Left ventricle myocardium inferior (tissue), 1 donor: ENCODE data around the gene KCNG2. TPM values are rescaled to one million over a fixed set of nuclear protein-coding genes. Genes with fewer than 3 reads are reported as not detected.
A peak's percentile ranks its signal among the peaks of the same experiment; 100 is the strongest.

Source experiments
- DNase-seq: peaks from one replicate; pipeline ENCODE4 v3.0.0-alpha.2; 2020
- H3K27ac ChIP-seq: fragments of 200-600 bp; replicated peaks from 2 replicates; pipeline ENCODE4 v1.8.0; 2021
- H3K27me3 ChIP-seq: fragments of 200-600 bp; 2 replicates; pipeline ENCODE4 v1.8.0; 2021; ENCODE audit warnings: low read depth
- H3K36me3 ChIP-seq: fragments of 200-600 bp; 2 replicates; pipeline ENCODE4 v1.8.0; 2021
- H3K4me1 ChIP-seq: fragments of 200-600 bp; 2 replicates; pipeline ENCODE4 v1.8.0; 2021
- H3K4me3 ChIP-seq: fragments of 200-600 bp; 2 replicates; pipeline ENCODE4 v1.8.0; 2021; ENCODE audit warnings: mild to moderate bottlenecking, moderate library complexity
- H3K9me3 ChIP-seq: fragments of 200-600 bp; replicated peaks from 2 replicates; pipeline ENCODE4 v1.8.0; 2021
- intact Hi-C: fragments of 100-400 bp; cut with micrococcal nuclease; formaldehyde crosslinking; loops from one replicate; pipeline ENCODE4 v1.11.0; 2022
- total RNA-seq: library from RNA; stranded (reverse); fragmentation: NEBNext Ultra II Directional; extraction: Animal tissue kit (Norgen Biotek cat#: 25700); gene quantifications from one replicate; pipeline ENCODE4 v1.2.1, GENCODE V29; 2021
- TF ChIP-seq, protein P1 (sequence below): fragments of 200-600 bp; IDR thresholded peaks from 2 replicates; pipeline ENCODE4 v1.8.0; 2021; ENCODE audit warnings: antibody characterized with exemption, mild to moderate bottlenecking, borderline replicate concordance
- donor health status: DM: no; HTN: yes; CAD: no; lungs with severe emphysema.

Gene KCNG2
- total RNA-seq, 1 donor from 2014 or later = not detected

- DNase-seq = no peak
- Histone ChIP-seq H3K27ac (no peak overlapping the region), H3K4me1 (peaks cover 91% of the 10 kb centered on the region), H3K36me3 (peaks cover 35% of the 10 kb centered on the region), H3K4me3 (no peak overlapping the region), H3K9me3 (no peaks in the 10 kb centered on the region), H3K27me3 (no peaks in the 10 kb centered on the region)
- TF ChIP-seq, protein P1, sequence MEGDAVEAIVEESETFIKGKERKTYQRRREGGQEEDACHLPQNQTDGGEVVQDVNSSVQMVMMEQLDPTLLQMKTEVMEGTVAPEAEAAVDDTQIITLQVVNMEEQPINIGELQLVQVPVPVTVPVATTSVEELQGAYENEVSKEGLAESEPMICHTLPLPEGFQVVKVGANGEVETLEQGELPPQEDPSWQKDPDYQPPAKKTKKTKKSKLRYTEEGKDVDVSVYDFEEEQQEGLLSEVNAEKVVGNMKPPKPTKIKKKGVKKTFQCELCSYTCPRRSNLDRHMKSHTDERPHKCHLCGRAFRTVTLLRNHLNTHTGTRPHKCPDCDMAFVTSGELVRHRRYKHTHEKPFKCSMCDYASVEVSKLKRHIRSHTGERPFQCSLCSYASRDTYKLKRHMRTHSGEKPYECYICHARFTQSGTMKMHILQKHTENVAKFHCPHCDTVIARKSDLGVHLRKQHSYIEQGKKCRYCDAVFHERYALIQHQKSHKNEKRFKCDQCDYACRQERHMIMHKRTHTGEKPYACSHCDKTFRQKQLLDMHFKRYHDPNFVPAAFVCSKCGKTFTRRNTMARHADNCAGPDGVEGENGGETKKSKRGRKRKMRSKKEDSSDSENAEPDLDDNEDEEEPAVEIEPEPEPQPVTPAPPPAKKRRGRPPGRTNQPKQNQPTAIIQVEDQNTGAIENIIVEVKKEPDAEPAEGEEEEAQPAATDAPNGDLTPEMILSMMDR = no peak
- intact Hi-C loops = no loop called here
Measured at GRCh38 chr18:79944126-79944731, 146.5 kb downstream of the KCNG2 start.

- Histone ChIP-seq H3K4me3 (no peak overlapping the region), H3K27me3 (no peaks in the 10 kb centered on the region), H3K27ac (no peak overlapping the region), H3K9me3 (no peaks in the 10 kb centered on the region), H3K36me3 (peaks cover 36% of the 10 kb centered on the region), H3K4me1 (peaks cover 91% of the 10 kb centered on the region)
- DNase-seq = no peak
- TF ChIP-seq, protein P1 = no peak
- intact Hi-C loops = no loop called here
Measured at GRCh38 chr18:79944746-79945117, 147.0 kb downstream of the KCNG2 start.

- Histone ChIP-seq H3K27ac (peak overlapping the region; percentile 3), H3K27me3 (no peaks in the 10 kb centered on the region), H3K36me3 (peaks cover 30% of the 10 kb centered on the region), H3K9me3 (no peaks in the 10 kb centered on the region), H3K4me1 (peaks cover 97% of the 10 kb centered on the region), H3K4me3 (no peak overlapping the region)
- TF ChIP-seq, protein P1 = no peak
- intact Hi-C loops = no loop called here
- no peak for DNase-seq
Measured at GRCh38 chr18:79945118-79946042, 147.6 kb downstream of the KCNG2 start.

DNA sequence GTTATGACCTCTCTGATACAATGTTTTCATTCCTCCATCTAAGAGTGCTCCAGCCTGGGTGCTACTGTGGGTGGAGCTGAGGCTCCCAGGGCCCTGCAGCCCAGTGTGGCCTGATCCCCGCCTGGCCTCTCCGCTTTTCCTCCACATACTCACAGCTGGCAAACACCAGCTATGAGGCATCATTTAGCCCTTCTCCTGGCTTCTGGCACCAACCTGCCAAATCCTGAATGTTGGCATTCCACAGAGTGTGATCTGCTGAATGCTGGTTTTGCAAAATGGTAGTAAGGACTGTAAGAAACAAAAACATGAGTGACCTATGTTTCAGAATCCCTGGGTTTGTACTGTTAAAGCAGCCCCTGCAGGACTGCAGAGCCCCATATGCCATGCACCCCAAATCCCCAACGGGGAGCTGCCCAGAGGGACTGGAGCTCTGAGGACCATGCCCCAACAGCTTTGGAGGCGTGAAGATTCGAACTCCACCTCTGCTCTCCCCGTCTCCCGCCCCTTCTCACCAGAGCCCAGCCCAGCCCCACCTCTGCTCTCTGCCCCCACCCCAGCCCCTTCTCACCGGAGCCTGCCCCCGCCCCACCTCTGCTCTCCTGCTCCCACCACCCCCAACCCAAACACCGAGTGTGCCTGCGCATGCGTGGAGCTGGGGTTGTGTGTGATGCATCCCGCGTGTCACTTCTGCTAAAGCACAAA, 149.5 kb downstream of the KCNG2 start:
- no peaks in the 10 kb centered on the region for H3K27me3 ChIP-seq
- intact Hi-C loops = no loop called here
- peaks cover 90% of the 10 kb centered on the region for H3K4me1 ChIP-seq
- no peaks in the 10 kb centered on the region for H3K9me3 ChIP-seq
- peaks cover 16% of the 10 kb centered on the region for H3K36me3 ChIP-seq
- TF ChIP-seq, protein P1 = no peak
- H3K27ac ChIP-seq = no peak overlapping the region
- no peak for DNase-seq
- no peak overlapping the region for H3K4me3 ChIP-seq

GRCh38 chr18:79947881-79948610, 150.3 kb downstream of the KCNG2 start:
- intact Hi-C loops = no loop called here

More at GRCh38 chr18:79947881-79948610, 150.3 kb downstream of the KCNG2 start:
- peaks cover 83% of the 10 kb centered on the region for H3K4me1 ChIP-seq
- peaks cover 11% of the 10 kb centered on the region for H3K36me3 ChIP-seq
- no peak overlapping the region for H3K27ac ChIP-seq
- no peak for DNase-seq
- no peak overlapping the region for H3K4me3 ChIP-seq
- TF ChIP-seq, protein P1 = no peak
- no peaks in the 10 kb centered on the region for H3K9me3 ChIP-seq
- H3K27me3 ChIP-seq = no peaks in the 10 kb centered on the region
